DMS53 treated with DMSO at 0.1 percent for 48 hours (cell line): ENCODE measurements around the gene COL2A1.

ENCODE experiments used
- DNase-seq: peaks from one replicate; lab custom pipeline; 2025; ENCODE audit not compliant: unreplicated experiment; lab: John Stamatoyannopoulos, UW

COL2A1 gene

GRCh38 chr12:48015954-48016353 is 11.7 kb upstream of the COL2A1 start:
- no peak for DNase-seq

GRCh38 chr12:48015129-48015528 is 10.9 kb upstream of the COL2A1 start:
- DNase-seq, result no peak

DNA sequence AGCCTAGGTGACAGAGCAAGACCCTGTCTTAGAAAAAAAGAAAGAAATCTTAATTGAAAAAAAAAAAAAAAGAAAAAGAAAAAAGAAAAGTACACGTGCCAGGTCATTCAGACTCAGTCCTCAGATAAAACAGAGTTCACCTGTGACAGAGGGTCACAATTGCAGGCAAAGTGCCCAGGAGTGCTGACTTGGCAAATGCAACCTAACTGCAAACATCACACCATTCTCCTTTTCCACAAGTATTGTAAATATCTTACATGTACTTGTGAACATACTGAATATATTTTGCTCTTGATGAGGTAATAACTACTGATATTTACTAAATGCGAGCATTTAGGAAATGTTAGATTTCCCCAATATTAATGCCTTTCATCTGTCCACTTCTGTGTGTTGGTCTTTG is 9.0 kb upstream of the COL2A1 start:
- no peak for DNase-seq

GRCh38 chr12:48012070-48012469 is 7.8 kb upstream of the COL2A1 start:
- DNase-seq, result no peak

DNA sequence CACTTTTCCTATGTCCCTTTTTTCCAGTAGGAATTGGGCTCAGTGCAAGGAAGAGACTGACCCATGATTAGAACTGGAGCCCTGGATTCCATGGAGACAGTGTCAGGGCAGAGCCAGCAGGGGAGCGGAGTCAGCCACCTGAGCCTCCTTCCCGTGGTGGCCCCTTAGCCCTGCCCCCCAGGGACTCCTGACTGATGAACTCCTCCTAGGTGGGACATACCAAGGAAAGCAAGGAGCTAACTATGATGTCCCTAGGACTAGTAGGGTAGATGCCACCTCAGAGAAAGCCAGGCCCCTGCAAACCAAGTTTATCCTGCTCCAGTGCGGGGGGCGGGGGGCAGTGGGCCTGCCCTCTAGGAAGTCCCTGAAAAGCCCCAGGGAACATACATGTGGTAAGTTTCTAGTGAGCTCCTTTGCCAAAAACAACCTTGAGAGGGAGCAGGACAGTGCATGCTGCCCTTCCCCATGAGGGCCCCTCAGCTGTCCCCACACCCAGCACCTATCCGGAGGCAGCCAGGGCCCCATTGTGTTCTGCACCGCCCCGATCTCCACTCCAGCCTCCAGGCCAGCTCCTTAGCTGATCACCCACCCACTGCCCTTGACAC is 6.2 kb upstream of the COL2A1 start:
- no peak for DNase-seq

GRCh38 chr12:48009471-48009870 is 5.2 kb upstream of the COL2A1 start:
- no peak for DNase-seq

DNA sequence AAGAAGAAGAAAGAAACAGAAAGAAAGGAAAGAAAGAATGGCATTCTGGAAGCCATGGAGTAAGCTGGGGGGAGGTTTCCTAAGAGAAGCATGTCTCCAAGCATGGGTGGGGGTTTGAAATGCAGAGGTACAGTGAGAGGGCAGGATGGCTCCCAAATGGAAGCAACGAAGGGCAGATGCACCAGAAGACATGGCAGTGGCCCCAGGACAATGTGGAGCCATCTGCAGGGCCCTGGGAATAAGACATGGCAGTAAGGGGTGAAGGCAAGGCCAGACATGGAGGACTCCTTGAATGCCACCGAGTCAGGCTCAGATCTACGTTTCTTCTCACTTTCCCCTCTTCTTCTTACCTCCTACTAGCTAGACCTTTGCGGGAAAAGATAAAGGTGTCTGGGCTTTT is 4.7 kb upstream of the COL2A1 start:
- no peak for DNase-seq

- no peak for DNase-seq
Measured at GRCh38 chr12:48008349-48008748, 4.1 kb upstream of the COL2A1 start.

DNA sequence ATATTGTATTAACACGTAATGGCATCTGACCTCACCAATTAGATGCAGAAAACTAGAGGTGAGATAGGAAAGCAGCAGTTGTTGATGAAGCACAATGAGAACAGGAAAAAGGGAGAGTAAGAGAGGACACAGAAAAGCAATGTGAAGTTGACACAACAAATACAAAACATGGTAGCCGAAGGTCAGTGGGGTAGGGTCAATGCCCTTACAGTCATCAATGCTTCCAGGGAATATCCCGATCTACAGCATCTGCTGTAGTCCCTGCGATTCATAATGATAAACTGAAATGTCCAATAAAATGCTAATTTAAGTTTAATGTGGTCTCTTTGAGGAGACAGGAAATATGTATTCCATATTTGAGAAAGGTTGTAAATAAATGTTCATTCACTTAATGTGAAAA is 2.9 kb upstream of the COL2A1 start:
- DNase-seq, result no peak

- DNase-seq, result no peak
Measured at GRCh38 chr12:48005750-48006021, 1.4 kb upstream of the COL2A1 start.

- DNase-seq, result no peak
Measured at GRCh38 chr12:48005001-48005749, 899 bp upstream of the COL2A1 start.

- peak; percentile 84 for DNase-seq
Measured at GRCh38 chr12:48003226-48004052, 837 bp downstream of the COL2A1 start.

- peak; percentile 86 for DNase-seq
Measured at GRCh38 chr12:48002773-48003218, 1.5 kb downstream of the COL2A1 start.

- DNase-seq, result no peak
Measured at GRCh38 chr12:48002414-48002730, 1.9 kb downstream of the COL2A1 start.

GRCh38 chr12:48001505-48002413 is 2.5 kb downstream of the COL2A1 start:
- DNase-seq, result peak; percentile 61

DNA sequence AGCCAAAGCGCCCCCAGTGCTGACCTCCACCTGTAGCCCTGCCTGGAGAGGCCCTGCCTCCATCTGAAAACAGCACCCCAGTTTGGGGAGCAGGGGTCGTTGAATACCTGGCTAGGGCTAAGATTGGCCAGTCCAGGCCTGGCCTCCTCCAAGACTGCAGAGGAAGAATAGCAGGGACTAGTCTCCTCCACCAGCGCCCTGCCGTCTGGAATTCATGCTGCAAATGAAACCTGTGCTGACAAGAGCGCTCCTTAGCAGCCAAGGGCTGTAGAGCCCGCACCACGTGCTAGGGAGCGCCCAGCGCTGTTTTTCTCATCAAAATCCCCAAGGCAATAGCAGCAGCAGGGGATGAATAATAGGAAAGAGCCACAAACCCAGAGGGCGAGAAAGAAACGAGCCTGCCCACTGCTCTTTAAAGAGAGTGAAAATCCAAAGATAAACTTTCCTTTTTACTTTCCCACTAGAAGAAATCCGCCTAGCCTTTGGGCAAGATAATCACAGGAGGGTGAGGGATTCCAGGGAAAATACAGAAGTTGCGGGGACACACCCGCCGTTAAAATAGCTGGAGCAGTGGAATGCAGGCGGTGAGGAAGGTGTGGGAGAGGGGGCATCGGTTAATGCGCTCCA is 3.3 kb downstream of the COL2A1 start:
- peak; percentile 91 for DNase-seq

DNA sequence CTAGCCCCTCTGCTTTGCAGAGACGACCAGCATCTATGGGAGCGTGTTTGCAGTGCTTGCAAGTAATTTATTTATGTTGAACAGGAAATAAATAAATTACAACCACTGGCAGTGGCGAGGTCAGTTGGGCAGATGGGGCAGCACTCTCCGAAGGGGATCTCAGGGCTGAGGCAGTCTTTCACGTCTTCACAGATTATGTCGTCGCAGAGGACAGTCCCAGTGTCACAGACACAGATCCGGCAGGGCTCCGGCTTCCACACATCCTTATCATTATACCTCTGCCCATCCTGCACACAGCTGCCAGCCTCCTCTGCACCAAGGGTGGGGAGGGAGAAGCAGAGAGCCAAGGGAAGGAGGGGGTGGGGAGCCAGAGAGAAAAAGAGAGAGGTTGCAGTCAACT is 4.5 kb downstream of the COL2A1 start:
- DNase-seq, result no peak

DNA sequence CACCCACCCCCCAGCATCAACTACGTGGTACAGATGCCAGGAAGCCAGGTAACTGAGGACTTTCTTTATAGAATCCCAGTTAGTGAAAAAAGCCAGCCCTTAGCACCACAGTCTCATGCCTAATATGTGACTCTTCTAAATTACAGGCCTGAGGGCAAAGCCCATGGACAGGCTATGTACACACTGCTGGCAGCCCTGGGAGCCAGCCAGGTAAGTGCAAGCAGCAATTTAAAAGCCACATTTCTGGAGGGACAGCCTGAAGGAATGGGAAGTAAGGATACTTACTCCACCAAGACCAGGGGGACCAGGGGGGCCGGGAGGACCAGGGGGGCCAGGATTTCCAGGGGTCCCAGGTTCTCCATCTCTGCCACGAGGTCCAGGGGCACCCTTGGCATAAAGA is 7.0 kb downstream of the COL2A1 start:
- DNase-seq, result no peak

- no peak for DNase-seq
Measured at GRCh38 chr12:47995981-47996401, 8.3 kb downstream of the COL2A1 start.

- DNase-seq, result no peak
Measured at GRCh38 chr12:47993491-47993890, 10.8 kb downstream of the COL2A1 start.

GRCh38 chr12:47992776-47993175 is 11.5 kb downstream of the COL2A1 start:
- no peak for DNase-seq
